WTC11 (cell line): ENCODE measurements around the gene EMX1. TPM values are rescaled to one million over a fixed set of nuclear protein-coding genes. Genes with fewer than 3 reads are reported as not detected.

ENCODE experiments used
- ATAC-seq: fragments of 200-7000 bp; cut with Tn5 transposase; 2 replicates; pipeline ENCODE4 v1.10.0; 2021; ENCODE audit warnings: mild to moderate bottlenecking, moderate library complexity
- CTCF ChIA-PET: fragments of 300-600 bp; sonication (Branson Sonifier 250); formaldehyde crosslinking; loops from one replicate; lab custom pipeline; 2021; ENCODE audit warnings: antibody characterized with exemption; lab: Charles Lee
- POLR2A ChIA-PET: fragments of 350-600 bp; sonication (Branson Sonifier 250); formaldehyde crosslinking; loops from one replicate; lab custom pipeline; 2021; ENCODE audit warnings: antibody characterized with exemption; lab: Charles Lee
- DNase-seq: peaks from one replicate; pipeline ENCODE4 v3.0.0; 2021; ENCODE audit warnings: low spot score
- H3K27ac Mint-ChIP-seq: 2 replicates; pipeline ENCODE4 v1.8.0; 2021; ENCODE audit warnings: mixed read lengths
- H3K27me3 Mint-ChIP-seq: 2 replicates; pipeline ENCODE4 v1.8.0; 2021; ENCODE audit warnings: low read depth, mild to moderate bottlenecking, moderate library complexity, mixed read lengths
- H3K36me3 Mint-ChIP-seq: 2 replicates; pipeline ENCODE4 v1.8.0; 2021; ENCODE audit warnings: mixed read lengths
- H3K4me1 Mint-ChIP-seq: 2 replicates; pipeline ENCODE4 v1.8.0; 2022; ENCODE audit warnings: mixed read lengths
- H3K4me3 Mint-ChIP-seq: 2 replicates; pipeline ENCODE4 v1.8.0; 2021; ENCODE audit warnings: mild to moderate bottlenecking, moderate library complexity, mixed read lengths
- H3K9me3 Mint-ChIP-seq: 2 replicates; pipeline ENCODE4 v1.8.0; 2021; ENCODE audit warnings: mixed read lengths
- CBFB ChIP-seq: sonication (generic); formaldehyde crosslinking; IDR thresholded peaks from 2 replicates; pipeline ENCODE4 v1.8.1; 2022; ENCODE audit warnings: mild to moderate bottlenecking, low read depth, missing genetic modification reagents
- CREM ChIP-seq: sonication (generic); formaldehyde crosslinking; IDR thresholded peaks from 2 replicates; pipeline ENCODE4 v1.8.1; 2022; ENCODE audit warnings: mild to moderate bottlenecking, missing genetic modification reagents, moderate library complexity
- FOXP1 ChIP-seq: sonication (generic); formaldehyde crosslinking; IDR thresholded peaks from 2 replicates; pipeline ENCODE4 v1.8.0; 2022; ENCODE audit warnings: missing genetic modification reagents, mild to moderate bottlenecking, moderate library complexity, borderline replicate concordance
- NFE2L1 ChIP-seq: sonication (generic); formaldehyde crosslinking; IDR thresholded peaks from 2 replicates; pipeline ENCODE4 v1.8.1; 2023; ENCODE audit warnings: missing genetic modification reagents
- RORB ChIP-seq: fragments of 250-450 bp; sonication (Bioruptor Pico); IDR thresholded peaks from 2 replicates; pipeline ENCODE4 v1.9.0; 2021; ENCODE audit warnings: mild to moderate bottlenecking
- SMAD4 ChIP-seq: sonication (generic); formaldehyde crosslinking; IDR thresholded peaks from 2 replicates; pipeline ENCODE4 v1.8.0; 2022; ENCODE audit warnings: mild to moderate bottlenecking, missing genetic modification reagents
- TP53 ChIP-seq: sonication (generic); formaldehyde crosslinking; IDR thresholded peaks from 2 replicates; pipeline ENCODE4 v1.8.1; 2023; ENCODE audit warnings: mild to moderate bottlenecking, missing genetic modification reagents
- total RNA-seq: library from RNA; stranded (reverse); gene quantifications from 3 replicates; pipeline ENCODE4 v1.2.3, GENCODE V29; 2021
- TF ChIP-seq, protein P1 (sequence below): sonication (generic); formaldehyde crosslinking; IDR thresholded peaks from 2 replicates; pipeline ENCODE4 v1.8.1; 2023; ENCODE audit warnings: mild to moderate bottlenecking, missing genetic modification reagents
- TF ChIP-seq, protein P2 (sequence below): sonication (generic); formaldehyde crosslinking; IDR thresholded peaks from 2 replicates; pipeline ENCODE4 v1.8.0; 2022; ENCODE audit warnings: mild to moderate bottlenecking, missing genetic modification reagents
- TF ChIP-seq, protein P3 (sequence below): sonication (generic); formaldehyde crosslinking; IDR thresholded peaks from 2 replicates; pipeline ENCODE4 v1.8.1; 2023; ENCODE audit warnings: mild to moderate bottlenecking, moderate library complexity, missing genetic modification reagents
- TF ChIP-seq, protein P4 (sequence below): sonication (generic); formaldehyde crosslinking; IDR thresholded peaks from 2 replicates; pipeline ENCODE4 v1.8.1; 2022; ENCODE audit warnings: mild to moderate bottlenecking, missing genetic modification reagents, moderate library complexity, borderline replicate concordance
- TF ChIP-seq, protein P5 (sequence below): fragments of 250-450 bp; sonication (Bioruptor Pico); IDR thresholded peaks from 2 replicates; pipeline ENCODE4 v2.1.2; 2022; ENCODE audit warnings: mild to moderate bottlenecking, moderate library complexity
- TF ChIP-seq, protein P6 (sequence below): sonication (generic); formaldehyde crosslinking; IDR thresholded peaks from 2 replicates; pipeline ENCODE4 v1.8.0; 2022; ENCODE audit warnings: mild to moderate bottlenecking, missing genetic modification reagents
- TF ChIP-seq, protein P7 (sequence below): sonication (generic); formaldehyde crosslinking; IDR thresholded peaks from 2 replicates; pipeline ENCODE4 v1.8.1; 2023; ENCODE audit warnings: mild to moderate bottlenecking, missing genetic modification reagents, moderate library complexity
- TF ChIP-seq, protein P8 (sequence below): fragments of 200-600 bp; IDR thresholded peaks from 2 replicates; pipeline ENCODE4 v1.8.0; 2022; ENCODE audit warnings: antibody characterized with exemption

The EMX1 gene
- total RNA-seq, 1 experiment from 2014 or later, result 3.8 TPM

DNA sequence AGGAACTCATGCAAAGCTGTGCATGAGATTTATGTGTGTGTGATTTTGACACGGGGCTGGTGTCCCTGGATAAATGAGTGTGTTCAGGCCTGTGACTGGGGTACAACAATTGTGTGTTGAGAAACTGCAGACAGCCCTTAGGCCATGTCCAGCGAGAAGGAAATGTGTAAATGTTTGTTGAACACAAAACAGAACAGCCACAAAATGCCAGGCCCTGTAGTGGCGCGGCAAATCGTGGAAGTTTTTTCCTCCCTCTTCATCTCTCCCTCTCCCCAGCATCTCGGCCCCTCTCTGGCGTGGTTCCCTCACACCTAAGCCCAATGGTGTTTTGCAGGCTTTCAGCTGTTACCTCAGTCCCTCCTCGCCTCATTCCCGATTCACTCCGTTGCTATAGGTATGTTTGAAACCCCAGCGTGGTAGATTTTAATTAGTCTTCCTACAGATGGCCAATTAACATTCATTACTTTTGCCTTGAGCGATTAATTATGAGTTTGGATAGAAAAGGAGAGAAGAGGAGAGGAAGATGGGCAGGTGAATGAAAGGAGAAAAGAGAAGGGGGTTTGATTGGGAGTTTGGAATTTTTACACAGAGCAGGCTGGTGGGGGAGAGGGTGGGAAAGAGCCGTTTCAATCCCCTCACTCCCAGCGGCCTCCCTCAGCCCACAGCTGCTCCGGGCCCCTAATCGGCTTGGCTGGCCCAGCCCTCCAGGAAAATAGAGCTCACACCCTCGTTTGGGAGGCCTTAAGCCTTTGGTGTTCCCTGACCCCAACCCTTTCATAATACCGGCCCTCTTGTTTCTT lies 19.3 kb upstream of the EMX1 start:
- H3K27ac Mint-ChIP-seq, result no peak overlapping the region
- no peaks in the 10 kb centered on the region for H3K36me3 Mint-ChIP-seq
- DNase-seq, result no peak
- peaks cover 88% of the 10 kb centered on the region for H3K27me3 Mint-ChIP-seq
- CTCF ChIA-PET, result interaction anchor here (0.8 to 2.0 kb wide), 7 partner anchors 10 to 279 kb away, joined by 3 to 7 read pairs (median 3); partner anchors contain the start of gene SPR
- POLR2A ChIA-PET, result no interaction called here
- TF ChIP-seq, protein P1, sequence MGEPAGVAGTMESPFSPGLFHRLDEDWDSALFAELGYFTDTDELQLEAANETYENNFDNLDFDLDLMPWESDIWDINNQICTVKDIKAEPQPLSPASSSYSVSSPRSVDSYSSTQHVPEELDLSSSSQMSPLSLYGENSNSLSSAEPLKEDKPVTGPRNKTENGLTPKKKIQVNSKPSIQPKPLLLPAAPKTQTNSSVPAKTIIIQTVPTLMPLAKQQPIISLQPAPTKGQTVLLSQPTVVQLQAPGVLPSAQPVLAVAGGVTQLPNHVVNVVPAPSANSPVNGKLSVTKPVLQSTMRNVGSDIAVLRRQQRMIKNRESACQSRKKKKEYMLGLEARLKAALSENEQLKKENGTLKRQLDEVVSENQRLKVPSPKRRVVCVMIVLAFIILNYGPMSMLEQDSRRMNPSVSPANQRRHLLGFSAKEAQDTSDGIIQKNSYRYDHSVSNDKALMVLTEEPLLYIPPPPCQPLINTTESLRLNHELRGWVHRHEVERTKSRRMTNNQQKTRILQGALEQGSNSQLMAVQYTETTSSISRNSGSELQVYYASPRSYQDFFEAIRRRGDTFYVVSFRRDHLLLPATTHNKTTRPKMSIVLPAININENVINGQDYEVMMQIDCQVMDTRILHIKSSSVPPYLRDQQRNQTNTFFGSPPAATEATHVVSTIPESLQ (CRISPR knock-in tag), result no peak
- TF ChIP-seq, protein P2, sequence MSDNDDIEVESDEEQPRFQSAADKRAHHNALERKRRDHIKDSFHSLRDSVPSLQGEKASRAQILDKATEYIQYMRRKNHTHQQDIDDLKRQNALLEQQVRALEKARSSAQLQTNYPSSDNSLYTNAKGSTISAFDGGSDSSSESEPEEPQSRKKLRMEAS (CRISPR knock-in tag), result no peak
- TF ChIP-seq CBFB (CRISPR knock-in tag), result no peak
- TF ChIP-seq NFE2L1 (CRISPR knock-in tag), result no peak
- TF ChIP-seq, protein P3, sequence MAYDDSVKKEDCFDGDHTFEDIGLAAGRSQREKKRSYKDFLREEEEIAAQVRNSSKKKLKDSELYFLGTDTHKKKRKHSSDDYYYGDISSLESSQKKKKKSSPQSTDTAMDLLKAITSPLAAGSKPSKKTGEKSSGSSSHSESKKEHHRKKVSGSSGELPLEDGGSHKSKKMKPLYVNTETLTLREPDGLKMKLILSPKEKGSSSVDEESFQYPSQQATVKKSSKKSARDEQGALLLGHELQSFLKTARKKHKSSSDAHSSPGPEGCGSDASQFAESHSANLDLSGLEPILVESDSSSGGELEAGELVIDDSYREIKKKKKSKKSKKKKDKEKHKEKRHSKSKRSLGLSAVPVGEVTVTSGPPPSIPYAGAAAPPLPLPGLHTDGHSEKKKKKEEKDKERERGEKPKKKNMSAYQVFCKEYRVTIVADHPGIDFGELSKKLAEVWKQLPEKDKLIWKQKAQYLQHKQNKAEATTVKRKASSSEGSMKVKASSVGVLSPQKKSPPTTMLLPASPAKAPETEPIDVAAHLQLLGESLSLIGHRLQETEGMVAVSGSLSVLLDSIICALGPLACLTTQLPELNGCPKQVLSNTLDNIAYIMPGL (CRISPR knock-in tag), result no peak
- TF ChIP-seq CREM, result no peak
- no peak for TF ChIP-seq SMAD4 (CRISPR knock-in tag)
- TF ChIP-seq, protein P4, sequence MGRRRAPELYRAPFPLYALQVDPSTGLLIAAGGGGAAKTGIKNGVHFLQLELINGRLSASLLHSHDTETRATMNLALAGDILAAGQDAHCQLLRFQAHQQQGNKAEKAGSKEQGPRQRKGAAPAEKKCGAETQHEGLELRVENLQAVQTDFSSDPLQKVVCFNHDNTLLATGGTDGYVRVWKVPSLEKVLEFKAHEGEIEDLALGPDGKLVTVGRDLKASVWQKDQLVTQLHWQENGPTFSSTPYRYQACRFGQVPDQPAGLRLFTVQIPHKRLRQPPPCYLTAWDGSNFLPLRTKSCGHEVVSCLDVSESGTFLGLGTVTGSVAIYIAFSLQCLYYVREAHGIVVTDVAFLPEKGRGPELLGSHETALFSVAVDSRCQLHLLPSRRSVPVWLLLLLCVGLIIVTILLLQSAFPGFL, result no peak
- TF ChIP-seq TP53 (CRISPR knock-in tag), result no peak
- TF ChIP-seq, protein P5, sequence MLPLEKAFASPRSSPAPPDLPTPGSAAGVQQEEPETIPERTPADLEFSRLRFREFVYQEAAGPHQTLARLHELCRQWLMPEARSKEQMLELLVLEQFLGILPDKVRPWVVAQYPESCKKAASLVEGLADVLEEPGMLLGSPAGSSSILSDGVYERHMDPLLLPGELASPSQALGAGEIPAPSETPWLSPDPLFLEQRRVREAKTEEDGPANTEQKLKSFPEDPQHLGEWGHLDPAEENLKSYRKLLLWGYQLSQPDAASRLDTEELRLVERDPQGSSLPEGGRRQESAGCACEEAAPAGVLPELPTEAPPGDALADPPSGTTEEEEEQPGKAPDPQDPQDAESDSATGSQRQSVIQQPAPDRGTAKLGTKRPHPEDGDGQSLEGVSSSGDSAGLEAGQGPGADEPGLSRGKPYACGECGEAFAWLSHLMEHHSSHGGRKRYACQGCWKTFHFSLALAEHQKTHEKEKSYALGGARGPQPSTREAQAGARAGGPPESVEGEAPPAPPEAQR (CRISPR knock-in tag), result no peak
- no peak for TF ChIP-seq RORB
- TF ChIP-seq, protein P6, sequence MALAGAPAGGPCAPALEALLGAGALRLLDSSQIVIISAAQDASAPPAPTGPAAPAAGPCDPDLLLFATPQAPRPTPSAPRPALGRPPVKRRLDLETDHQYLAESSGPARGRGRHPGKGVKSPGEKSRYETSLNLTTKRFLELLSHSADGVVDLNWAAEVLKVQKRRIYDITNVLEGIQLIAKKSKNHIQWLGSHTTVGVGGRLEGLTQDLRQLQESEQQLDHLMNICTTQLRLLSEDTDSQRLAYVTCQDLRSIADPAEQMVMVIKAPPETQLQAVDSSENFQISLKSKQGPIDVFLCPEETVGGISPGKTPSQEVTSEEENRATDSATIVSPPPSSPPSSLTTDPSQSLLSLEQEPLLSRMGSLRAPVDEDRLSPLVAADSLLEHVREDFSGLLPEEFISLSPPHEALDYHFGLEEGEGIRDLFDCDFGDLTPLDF (CRISPR knock-in tag), result no peak
- no peak for TF ChIP-seq FOXP1 (CRISPR knock-in tag)
- TF ChIP-seq, protein P7, sequence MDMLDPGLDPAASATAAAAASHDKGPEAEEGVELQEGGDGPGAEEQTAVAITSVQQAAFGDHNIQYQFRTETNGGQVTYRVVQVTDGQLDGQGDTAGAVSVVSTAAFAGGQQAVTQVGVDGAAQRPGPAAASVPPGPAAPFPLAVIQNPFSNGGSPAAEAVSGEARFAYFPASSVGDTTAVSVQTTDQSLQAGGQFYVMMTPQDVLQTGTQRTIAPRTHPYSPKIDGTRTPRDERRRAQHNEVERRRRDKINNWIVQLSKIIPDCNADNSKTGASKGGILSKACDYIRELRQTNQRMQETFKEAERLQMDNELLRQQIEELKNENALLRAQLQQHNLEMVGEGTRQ (CRISPR knock-in tag), result no peak
- TF ChIP-seq, protein P8, sequence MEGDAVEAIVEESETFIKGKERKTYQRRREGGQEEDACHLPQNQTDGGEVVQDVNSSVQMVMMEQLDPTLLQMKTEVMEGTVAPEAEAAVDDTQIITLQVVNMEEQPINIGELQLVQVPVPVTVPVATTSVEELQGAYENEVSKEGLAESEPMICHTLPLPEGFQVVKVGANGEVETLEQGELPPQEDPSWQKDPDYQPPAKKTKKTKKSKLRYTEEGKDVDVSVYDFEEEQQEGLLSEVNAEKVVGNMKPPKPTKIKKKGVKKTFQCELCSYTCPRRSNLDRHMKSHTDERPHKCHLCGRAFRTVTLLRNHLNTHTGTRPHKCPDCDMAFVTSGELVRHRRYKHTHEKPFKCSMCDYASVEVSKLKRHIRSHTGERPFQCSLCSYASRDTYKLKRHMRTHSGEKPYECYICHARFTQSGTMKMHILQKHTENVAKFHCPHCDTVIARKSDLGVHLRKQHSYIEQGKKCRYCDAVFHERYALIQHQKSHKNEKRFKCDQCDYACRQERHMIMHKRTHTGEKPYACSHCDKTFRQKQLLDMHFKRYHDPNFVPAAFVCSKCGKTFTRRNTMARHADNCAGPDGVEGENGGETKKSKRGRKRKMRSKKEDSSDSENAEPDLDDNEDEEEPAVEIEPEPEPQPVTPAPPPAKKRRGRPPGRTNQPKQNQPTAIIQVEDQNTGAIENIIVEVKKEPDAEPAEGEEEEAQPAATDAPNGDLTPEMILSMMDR, result no peak
- TF ChIP-seq, all 79 proteins: peak for 0
- no peak for ATAC-seq
- Mint-ChIP-seq H3K4me1 (peaks cover 30% of the 10 kb centered on the region), H3K9me3 (no peaks in the 10 kb centered on the region), H3K4me3 (no peak overlapping the region)
